Tibial nerve (tissue), 3 donors: ENCODE results near the gene CTNNA1.

ENCODE experiments used
- POLR2A ChIP-seq, 2 donors: fragments of 450-650 bp; IDR thresholded peaks; one replicate each; pipeline ENCODE4 v1.6.1; 2017; ENCODE audit warnings: antibody characterized with exemption in 2 of 2, mild to moderate bottlenecking in 2 of 2, moderate library complexity in 2 of 2
- TF ChIP-seq, protein P1 (sequence below), 5 experiments: fragments of 200-600 bp in 3 of 5; fragments of 450-650 bp in 2 of 5; sonication (generic) in 3 of 5; IDR thresholded peaks; one replicate each; pipeline ENCODE4 v1.5.1; 2016 to 2019; ENCODE audit warnings: antibody characterized with exemption in 5 of 5, mild to moderate bottlenecking in 3 of 5, moderate library complexity in 2 of 5

DNA sequence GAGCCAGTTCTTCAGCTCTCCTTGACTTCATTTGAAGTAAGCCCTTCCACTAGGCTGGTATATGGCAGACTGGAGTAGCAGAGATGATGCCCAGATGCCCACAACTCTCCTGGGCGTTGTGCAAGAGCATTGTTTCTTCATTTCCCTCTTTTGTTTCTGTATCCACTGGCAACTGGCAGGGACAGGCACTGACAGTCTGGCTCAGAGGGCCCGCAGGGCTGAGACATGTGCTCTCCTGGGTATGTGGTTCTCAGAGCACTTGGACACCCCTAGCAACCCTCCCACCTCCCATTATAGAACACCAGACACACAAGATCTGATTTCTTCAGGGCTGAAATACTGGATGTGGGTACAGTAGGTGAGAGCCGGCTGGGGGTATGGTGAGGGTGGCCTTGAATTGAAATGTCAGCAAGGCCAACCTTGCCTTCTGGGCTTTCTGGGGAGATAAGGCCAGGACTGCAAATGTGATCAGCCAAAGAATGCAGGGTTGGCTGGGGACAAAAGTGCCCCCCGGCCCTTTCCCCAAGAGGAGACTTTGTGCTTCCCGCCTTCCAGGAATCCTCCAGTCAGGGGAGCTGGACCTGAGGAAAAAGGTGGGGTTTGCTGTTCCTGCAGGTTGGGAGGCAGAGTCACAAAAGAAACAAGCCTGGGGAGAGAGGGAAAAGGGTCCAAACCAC lies 28.6 kb upstream of the CTNNA1 start:
- TF ChIP-seq POLR2A (IDR thresholded peaks at IDR 0.05), result no peak
- TF ChIP-seq, protein P1, sequence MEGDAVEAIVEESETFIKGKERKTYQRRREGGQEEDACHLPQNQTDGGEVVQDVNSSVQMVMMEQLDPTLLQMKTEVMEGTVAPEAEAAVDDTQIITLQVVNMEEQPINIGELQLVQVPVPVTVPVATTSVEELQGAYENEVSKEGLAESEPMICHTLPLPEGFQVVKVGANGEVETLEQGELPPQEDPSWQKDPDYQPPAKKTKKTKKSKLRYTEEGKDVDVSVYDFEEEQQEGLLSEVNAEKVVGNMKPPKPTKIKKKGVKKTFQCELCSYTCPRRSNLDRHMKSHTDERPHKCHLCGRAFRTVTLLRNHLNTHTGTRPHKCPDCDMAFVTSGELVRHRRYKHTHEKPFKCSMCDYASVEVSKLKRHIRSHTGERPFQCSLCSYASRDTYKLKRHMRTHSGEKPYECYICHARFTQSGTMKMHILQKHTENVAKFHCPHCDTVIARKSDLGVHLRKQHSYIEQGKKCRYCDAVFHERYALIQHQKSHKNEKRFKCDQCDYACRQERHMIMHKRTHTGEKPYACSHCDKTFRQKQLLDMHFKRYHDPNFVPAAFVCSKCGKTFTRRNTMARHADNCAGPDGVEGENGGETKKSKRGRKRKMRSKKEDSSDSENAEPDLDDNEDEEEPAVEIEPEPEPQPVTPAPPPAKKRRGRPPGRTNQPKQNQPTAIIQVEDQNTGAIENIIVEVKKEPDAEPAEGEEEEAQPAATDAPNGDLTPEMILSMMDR (IDR thresholded peaks at IDR 0.05), result no peak
